NCI-H1417 treated with DMSO at 0.1 percent for 48 hours (cell line): ENCODE data around the gene TDRD12.

Experiments used
- DNase-seq: peaks from one replicate; lab custom pipeline; 2025; lab: John Stamatoyannopoulos, UW

The TDRD12 gene

GRCh38 chr19:32809754-32810153 lies 90.2 kb downstream of the TDRD12 start:
- DNase-seq, result no peak

GRCh38 chr19:32810452-32810851 lies 90.9 kb downstream of the TDRD12 start:
- no peak for DNase-seq

- DNase-seq, result no peak
These were observed 91.6 kb downstream of the TDRD12 start for GRCh38 chr19:32811151-32811550.

DNA sequence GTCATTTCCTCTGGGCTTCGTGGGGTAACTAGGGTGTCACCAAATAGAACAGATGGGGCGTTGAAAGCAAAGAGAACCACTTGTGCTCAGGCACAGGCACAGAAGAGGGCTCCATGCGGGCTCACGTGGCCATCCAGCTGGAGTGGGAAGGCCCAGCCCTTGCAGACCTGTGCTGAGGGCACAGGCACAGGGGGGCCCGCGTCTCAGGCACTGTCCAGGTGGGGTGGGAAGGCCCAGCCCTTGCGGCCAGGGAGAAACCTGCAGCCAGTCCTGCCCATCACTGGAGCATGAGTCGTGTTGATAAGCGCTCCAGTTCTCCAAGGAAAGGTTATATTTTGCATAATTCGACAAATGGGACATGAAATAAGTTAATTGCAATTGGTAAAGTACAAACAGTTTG lies 92.5 kb downstream of the TDRD12 start:
- no peak for DNase-seq

DNA sequence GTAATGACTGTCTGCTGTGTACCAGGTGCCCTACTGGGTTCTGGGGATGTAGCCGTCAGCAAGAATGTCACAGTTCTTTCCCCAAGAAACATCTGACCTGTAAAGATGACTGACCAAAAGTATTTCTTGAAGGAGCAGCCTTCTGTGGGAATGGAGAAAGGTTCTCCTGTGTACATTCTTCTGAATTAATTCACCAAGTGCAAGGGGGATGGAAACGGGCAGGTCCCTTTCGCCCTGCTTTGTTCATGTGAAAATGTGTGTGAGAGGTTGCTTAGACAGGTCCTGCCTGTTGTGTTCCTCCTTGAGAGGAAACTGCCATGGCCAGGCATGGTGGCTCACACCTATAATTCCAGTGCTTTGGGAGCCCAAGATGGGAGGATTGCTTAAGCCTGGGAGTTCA lies 93.0 kb downstream of the TDRD12 start:
- DNase-seq, result no peak

- DNase-seq, result no peak
These were observed 94.4 kb downstream of the TDRD12 start for GRCh38 chr19:32813862-32814425.

DNA sequence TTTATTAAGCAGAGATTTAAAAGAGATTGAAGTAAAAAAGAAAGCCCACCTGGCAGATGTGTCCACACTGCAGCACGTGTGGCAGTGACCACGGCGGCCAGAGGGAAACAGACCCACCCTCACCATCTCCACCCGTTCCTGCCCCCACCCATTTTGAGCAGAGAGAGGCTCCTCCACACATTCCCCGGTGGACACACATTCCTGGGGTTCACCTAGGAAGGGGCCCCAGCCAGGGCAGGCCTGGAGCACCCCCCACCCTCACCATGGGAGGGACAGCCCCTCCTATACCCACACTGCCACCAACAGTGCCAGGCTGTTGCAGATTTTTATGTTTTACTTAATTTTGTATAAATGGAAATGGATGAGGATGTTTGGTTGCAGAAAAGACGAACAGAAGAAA lies 95.1 kb downstream of the TDRD12 start:
- DNase-seq, result no peak

DNA sequence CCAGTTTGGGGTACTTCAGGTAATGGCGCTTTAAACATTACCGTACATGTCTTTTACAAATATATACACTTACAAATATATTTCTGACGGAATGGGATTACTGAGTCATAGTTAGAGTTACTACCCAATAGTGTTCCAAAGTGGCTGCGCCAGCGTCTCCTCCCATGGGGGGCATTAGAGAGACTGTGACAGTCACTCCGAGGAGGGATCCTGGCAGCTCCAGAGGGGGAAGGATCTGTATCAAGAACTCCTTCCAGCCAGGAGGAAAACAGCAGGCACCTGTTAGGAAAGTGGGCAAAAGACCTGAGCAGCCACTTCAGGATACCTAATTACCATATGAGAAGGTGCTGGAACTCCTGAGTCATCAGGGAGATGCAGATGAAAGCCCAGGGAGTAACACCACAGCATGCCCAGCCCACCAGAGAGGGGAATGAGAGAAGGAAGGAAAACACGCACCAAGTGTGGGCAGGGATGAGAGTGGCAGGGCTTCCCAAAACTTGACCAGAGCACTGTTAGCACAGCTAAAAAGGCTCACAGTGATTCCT lies 97.1 kb downstream of the TDRD12 start:
- DNase-seq, result no peak

- no peak for DNase-seq
These were observed 98.3 kb downstream of the TDRD12 start for GRCh38 chr19:32817569-32818476.

DNA sequence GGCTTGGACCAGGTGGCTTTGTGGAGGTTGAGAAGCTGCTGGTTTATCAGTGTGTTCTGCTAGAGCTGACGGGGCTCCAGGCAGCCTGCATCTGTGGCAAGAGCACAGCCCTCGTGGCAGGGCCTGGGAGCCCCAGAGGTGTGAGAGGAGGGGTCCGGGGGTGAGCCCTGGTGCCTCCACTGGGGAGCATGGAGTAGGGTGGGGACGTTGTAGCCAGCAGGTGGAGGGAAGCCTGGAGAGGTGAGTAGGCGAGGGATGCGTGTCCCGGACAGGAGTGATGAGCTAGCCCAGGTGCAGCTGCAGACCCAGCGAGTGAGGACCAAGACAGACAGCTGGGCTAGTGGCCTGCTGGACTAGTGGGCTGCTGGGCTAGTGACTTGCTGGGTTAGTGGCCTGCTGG lies 99.0 kb downstream of the TDRD12 start:
- DNase-seq, result no peak

GRCh38 chr19:32819419-32820400 lies 100.1 kb downstream of the TDRD12 start:
- no peak for DNase-seq

DNA sequence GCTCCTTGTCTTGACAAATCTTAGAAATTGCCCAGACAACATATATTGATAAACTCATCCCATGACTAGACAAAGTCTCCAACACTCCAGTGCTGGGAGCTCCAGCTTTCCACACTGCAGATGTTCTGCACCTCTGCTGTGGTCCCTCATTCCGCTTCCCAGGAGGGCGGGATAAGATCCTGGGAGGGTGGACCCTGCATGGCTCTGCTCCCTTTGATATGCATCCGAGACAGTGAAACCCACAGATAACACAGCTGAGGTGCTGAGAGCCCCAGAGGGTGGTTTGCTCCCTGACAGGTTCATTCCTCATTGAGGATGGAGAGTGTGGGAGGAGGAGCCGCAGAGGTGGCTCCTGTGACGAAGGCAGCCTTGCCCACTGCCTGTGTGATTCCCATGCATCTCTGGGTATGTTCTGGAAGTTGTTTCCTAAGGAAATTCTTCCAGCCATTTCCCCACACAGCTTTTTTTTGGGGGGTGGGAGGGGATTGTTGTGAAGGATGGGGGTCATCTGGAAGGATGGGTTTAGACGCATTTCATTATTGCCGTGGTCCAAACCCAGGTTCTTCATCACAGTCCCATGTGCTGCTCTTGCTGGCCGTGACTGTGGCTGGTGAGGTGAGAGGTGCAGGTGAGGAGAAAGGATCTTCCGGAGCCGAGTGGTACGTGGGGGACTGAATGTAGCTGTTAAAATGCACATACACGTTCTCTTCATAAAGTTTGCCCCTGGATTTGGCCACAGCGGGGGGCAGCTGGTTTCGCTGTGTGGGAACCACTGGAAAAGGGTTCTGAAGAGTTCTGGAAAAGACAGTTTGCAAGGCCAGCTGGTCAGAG lies 103.6 kb downstream of the TDRD12 start:
- no peak for DNase-seq

- no peak for DNase-seq
These were observed 104.2 kb downstream of the TDRD12 start for GRCh38 chr19:32823747-32824102.

DNA sequence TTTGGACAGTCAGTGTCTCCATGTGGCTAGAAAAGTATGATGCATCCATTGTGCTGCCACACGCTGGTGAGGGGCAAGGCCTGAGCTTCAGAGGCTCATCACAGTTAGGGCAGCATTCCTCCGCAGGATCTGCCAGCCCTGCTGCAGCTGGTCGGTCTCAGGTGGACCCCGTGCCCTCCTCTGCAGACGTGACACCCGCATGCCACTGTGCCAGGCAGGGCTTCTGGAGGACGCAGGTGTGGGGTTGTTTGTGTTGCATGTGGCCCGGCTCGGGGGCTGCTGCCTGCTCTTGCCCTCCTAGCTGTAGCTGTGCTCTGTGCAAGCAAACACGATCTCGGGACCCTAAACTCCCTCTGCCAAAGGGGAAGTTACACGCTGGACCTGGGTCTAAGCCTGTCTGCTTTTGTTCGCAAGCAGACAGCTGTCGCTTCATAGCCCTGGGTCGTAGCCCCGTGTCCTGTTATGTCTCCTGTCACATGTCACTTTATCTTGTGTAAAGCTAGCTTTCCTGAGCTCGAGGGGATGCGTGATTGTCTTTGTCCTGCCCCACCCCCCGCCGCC lies 104.7 kb downstream of the TDRD12 start:
- no peak for DNase-seq

DNA sequence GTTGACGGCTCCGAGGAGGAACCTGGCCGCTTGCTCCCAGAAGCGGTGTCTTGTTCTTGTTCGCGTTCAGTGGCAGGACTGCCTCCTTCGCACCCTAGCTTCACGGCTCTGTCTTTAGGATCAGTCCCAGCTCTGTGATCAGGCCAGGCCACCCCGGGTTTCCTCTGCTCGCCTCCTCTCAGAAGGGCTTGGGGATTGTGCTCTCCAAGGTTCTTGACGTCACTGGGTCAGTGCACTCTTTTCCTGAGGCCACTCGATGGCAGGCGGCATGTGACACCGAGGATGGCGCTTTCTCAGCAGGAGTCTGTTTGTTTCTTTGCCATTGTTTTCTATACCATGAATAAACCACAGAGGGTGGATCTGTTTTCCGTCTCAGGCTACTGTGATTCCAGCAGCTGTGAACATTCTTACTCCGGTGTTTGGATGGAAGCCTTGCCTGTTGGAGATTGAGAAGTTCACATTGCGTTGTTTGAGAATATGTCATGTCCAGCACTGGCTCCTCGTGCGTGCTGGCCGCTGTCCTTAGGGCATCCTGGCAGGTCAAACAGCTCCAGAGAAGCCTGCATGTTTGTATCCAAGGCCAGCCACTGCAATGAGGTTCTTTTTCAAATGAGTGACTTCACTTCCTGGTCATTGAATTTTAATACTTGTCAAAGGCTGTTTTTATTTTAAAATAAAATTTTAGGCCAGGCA lies 105.5 kb downstream of the TDRD12 start:
- DNase-seq, result no peak

- no peak for DNase-seq
These were observed 108.6 kb downstream of the TDRD12 start for GRCh38 chr19:32828139-32828538.

DNA sequence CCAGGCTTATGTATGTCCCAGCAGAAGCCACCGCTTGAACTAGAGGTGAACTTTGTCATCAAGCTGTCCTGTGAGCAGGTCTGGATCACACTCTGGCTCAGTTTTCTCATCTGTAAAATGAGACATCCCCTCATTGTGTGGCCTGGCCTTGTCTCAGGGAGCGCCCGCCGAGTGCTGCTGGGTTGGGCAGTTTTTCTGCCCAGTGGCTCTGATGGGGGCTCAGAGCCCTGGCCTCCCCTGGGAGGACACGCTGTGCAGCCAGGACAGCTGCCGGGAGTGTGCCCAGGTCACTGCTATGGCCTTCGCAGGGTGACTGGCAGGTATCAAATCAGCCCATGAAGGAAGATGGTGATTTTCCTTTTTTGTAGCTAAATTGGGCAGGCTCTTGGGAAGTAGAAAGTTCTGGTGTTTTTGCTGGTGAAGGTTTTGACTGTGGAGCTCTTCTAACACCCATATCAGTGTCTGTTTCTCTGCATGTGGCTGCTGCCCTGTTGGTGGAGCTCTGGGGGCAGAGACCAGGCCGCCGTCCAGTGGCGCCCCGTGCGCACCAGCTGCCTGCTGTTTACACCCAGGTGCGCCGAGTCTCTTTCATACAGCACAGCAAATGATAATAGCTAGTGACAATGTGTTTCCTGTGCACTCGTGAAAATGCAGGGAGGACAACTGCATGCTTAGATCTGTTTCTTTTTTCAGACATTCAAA lies 109.2 kb downstream of the TDRD12 start:
- DNase-seq, result no peak

DNA sequence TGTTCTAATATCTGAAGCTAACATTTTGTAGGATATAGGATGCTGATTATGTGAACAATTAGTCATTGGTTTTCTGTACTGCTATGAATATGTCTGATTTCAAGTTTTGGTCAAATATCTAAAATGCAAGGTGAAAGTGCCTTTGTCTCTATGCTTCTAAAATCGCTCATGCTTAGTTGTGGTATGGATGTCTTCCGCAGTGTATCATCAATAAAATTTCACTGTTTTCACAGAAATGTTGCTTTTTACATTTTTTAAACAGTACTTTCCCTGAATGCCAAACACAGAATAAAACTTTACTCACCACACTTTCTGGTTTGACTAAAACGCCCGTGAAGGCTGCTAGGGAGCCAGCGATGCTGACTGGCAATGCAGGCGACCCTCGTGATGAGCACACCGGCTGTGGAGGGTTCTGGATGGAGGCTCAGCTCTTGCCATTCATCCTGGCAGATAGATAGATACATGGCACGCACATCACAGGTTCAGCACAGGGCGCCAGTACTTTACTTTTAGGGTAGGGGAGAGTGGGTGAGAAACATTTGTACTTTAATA lies 109.9 kb downstream of the TDRD12 start:
- no peak for DNase-seq

GRCh38 chr19:32830231-32831014 lies 110.9 kb downstream of the TDRD12 start:
- no peak for DNase-seq
